ENCODE measurements around the gene ATXN2.
A peak's percentile ranks its signal among the peaks of the same experiment; 100 is the strongest.
"Not testable (repeated sequence)": the region's sequence is repeated elsewhere in the genome, so short reads cannot be mapped to it uniquely, and the experiment has no call there.

The ATXN2 gene

DNA sequence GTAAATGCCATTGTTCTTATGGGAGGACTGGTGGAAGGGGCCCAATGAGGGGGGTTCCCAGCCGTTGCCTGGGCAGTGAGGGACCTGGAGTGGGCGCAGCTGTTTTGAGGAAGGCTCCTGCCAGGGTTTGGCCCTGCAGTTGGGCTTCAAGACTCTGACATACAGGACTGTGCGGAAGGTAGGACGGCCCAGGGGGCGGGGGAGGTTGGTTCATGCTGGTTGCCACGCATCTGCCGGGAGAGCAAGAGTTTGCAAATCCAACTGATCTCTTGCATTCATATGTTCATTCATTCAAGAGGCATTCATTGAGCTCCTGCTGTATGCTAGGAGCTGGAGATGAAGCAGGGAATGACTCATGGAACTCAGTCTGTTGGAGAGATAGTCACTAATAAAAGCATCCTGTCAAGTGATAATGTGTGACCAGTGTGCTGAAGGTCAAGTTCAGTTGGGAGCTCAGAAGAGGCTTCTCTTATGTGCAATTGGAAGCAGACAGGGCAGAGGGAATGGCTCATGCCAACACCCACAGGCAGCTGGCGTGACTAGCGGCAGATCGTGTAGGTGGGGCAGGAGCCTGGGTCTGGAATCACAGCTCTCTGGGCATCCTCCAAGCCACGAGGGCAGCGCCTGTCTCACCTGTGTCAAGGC, 185.6 kb downstream of the ATXN2 start:
- peak; percentile 89 for DNase-seq

DNA sequence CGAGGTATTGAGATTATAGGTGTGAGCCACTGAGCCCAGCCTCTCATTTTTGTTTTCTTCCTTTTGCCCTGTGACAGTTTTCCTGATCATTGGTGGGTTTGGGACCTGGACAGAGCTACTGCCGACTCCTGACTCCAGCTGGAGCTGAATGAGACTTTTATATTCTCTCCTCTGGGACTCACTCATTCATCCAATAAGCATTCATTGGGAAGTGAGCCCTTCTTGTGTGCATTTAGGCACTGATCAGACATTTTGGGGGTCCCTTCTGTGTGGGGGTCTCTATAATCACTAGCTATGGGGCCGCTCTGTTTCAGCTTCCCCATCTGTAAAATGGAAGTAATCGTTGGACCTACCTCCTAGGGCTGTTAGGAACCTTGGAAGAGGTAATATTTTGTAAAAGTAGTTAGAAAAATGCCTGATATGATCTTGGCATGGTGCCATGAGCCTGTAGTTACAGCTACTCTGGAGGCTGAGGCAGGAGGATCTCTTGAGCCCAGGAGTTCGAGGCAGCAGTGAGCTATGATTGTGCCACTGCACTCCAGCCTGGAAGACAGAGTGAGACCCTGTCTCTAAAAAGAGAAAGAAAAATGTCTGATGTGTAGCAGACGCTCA, 186.2 kb downstream of the ATXN2 start:
- no peak for DNase-seq

- no peak for DNase-seq
These were observed 186.9 kb downstream of the ATXN2 start for GRCh38 chr12:111412007-111412829.

DNA sequence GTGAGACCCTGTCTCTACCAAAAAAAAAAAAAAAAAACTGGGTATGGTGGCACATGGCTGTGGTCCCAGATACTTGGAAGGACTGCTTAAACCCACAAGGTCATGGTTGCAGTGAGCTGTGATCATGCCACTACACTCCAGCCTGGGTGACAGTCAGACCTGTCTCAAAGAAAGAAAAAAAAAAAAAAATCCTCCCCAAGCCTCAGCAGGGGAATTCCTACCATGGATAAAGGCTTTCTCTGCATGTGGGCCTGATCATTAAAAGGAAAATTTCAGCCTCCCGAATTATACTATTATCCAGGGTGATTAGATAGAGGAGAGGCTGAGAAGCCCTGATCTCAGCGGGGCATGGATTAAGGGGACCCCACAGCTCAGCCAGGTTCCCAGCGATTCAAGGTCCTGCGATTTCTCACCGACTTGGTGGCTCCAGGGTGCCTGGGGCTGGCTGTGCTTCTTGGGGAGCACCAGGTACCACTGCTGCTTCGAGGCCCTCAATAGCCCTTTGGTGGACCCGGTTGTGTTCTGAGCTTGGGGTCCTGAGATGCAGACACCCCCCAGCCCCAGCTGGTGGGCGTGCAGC, 187.8 kb downstream of the ATXN2 start:
- no peak for DNase-seq

DNA sequence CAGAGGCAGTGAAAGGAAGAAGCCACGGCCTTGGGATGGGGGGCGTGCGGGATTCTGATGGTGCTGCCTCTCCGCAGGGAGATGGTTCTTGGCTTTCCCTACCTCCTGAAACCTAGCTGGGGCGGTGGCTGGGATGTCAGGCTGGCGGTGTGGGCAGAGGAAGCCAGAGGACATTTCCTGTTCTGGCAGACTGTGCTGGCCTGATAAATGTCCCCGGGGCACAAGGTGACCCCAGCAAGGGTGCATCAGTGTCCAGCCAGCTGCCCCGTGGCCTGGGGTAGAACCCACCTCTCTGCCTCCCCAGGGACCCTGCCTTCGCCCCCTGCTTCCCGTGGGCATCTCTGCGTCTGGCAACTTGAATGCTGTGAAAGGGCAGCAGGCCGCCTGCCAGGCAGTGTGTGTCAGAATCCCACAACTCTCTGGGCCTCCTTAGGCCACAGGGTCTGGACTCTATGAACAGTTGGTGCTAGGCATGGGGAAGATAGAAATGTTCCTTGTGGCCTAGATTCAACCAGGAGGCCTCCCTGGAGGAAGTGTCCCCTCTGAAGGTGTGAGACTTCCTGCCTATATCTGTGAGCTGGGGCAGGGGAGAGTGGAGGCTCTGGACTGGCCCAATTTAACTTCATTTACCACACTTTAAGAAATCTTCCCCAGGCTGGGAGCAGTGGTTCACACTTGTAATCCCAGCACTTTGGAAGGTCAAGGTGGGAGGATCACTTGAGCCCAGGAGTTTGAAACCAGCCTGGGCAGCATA, 188.5 kb downstream of the ATXN2 start:
- DNase-seq, result peak; percentile 40

- DNase-seq, result peak; percentile 70
These were observed 189.2 kb downstream of the ATXN2 start for GRCh38 chr12:111409780-111410430.

GRCh38 chr12:111409403-111409779, 189.7 kb downstream of the ATXN2 start:
- DNase-seq, result no peak

DNA sequence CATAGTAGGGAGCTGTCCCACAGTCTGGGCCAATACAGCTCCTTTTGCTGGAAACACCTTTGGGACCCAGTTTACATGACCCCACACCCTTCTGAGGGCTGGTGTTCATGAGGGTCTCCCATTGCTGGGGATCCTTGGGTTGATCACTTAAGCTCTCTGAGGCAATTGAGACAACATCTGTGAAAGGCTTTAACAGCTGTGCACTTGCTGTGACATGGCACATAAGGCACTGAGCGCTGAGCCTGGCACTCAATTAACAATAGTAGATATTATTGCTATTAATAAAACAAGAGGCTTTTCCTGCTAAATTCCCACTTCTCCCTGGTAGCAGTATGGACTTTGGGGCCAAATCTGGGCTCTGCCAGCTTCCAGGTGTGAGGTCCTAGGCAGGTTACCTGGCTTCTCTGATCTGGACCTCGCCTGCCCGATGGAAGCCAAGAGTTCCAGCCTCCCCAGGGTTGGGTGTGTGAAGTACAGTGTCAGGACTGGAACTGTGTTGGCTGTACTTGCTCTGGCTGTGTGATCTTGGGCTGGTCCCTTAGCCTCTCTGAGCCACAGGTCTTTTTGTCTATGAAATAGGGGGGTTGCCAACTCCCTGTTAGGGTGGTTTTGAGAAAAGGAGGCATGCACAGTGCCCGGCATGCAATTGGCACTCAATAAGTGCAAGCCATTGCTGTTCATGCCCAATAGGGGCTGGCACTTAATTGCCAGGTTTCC, 190.3 kb downstream of the ATXN2 start:
- no peak for DNase-seq

GRCh38 chr12:111408116-111408440, 191.0 kb downstream of the ATXN2 start:
- DNase-seq, result peak; percentile 95

DNA sequence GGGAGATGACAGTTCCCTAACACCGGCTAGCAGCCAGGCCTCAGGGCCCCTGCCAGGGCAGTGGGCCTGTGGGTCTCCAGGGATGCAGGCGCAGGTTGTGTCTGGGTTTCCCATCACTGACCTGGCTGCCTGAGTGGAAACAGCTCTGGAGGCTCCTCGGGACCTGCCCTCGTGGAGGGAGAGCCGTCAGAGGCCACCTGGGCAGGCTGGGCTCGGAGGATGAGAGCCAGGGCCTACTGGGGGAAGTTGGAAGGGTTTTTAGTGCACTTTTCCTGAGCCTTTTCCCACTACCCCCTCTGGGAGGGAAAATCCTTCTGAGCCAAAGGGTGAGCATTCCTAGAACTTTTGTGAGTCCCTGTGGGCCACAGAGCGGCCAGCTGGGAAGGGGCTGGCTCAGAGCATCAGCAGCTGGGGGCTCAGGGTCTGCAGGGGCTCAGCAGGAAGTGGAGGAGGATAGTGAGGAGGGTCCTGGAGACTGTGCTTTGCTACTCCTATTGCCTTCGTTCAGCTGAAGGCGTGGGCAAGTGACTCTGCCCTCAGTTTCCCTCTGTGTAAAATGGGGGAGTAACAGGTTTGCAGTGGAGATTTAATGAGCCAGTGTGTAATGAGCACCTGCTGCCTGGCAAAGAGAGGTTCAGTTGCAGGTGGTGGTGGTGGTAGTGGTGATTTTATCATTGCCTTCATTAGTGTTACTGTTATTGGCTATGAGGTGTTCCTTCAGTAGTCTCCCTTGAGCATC, 191.6 kb downstream of the ATXN2 start:
- no peak for DNase-seq

GRCh38 chr12:111406474-111407376, 192.4 kb downstream of the ATXN2 start:
- DNase-seq, result peak; percentile 91

DNA sequence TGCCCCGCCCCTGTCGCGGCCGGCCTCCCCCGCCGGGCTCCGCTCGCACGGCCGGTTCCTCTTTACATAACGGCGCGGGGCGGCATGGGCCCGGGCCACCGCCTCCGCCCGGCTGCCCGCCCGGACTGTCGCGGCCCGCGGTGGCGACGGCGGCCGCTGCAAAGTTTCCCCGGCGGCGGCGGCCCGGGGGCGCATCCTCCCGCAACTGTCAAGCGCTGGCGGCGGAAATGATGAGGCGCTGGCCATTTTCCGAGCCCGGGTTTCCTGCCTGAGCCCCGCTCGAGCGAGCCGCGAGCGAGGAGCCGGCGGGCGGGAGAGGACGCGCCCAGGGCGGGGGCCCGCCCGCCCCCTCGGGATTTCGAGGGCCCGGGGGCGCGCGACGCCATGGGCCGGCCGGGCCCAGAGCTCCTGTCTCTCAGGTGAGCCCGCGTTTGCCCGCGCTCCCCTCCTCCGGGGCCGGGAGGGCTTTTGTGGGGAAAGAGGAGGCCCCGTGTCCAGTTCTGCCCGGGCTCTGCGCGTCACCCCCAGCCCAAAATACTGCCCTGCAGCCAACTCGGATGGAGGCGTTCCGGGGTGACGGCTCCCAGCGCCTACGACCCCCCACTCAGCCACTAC, 193.1 kb downstream of the ATXN2 start, which contains the start of gene SH2B3:
TSS of gene SH2B3 (plus strand) at position 65 of the 615 bp plus-strand sequence. CDS start 12,223 bp downstream, outside the sequence.
- no peak for DNase-seq

DNA sequence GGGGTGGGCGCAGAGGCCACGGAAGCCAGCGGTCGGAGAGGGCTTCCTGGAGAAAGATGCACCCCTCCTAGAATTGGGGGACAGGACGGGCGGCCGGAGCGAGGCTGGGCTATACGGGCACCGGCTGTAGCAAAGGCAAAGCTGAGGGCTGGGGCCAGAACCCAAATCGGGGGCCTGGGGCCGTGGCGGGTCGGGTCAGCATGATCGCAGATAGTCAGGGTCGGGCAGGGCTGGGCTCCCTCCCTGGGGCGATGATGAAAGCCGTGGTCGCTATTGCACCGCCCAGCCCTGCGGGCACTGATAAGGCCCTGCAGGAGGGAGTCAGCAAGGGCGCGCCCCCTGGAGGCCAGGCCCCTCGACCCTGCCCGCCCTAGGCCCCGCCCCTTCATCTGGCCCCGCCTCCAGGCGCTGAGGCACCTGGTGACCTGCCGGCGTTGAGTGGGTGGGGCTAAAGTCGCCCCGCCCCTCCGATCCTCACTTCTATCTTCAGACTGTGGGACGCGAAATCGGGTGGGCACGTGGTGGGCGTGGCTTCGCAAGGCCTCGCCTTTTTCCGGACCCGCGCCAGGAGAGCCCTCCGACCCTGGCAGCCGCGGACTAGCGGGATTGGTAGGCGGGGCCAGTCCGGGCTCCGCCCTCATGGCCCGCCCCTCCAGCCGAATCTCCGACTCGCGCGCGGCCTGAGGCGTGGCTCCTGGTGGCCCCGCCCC, 193.8 kb downstream of the ATXN2 start:
- DNase-seq, result peak; percentile 97

DNA sequence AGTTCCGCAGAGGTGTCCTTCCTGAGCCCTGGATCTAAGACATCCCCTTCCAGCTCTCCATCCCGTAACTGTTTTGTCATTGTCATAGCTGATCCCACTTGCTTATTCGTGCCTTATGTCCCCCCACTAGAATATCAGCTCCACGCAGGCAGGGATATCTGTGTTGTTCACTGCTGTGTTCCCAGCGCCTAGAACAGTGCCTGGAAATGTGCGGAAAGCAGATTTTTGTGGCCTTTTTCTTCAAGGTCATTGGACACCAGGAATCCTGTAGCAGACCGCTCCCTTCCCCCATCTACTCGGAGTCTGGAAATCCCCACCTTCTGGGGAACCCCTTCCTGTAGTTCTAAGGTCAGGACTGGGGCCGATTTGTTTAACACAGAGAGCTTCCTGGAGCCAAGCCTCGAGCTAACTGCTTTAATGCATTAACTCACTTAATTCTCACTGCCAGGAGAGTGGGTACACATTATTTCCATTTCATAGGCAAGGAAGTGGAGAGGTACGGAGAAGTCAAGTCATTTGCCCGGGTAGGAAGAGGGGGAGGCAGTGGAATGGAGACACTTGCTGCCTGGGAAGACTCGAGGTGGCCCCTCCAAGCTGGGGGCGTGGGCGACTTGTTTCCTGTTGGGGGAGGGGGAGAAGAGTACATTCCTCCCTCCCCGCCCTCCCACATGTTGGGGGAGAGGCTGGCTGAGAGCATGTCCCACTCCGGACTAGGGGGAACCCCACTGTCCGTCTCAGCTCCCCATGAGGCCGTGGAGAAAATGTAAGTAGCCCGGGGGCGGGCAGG, 194.6 kb downstream of the ATXN2 start:
- DNase-seq, result peak; percentile 72

- not testable (repeated sequence) for DNase-seq
These were observed 196.7 kb downstream of the ATXN2 start for GRCh38 chr12:111402490-111402824.

Data from inflammatory macrophage treated with lipopolysaccharide for 4 hours (primary cell).